Suprapubic skin (tissue), 3 donors: ENCODE measurements around the gene PIK3CD.

Experiments
- POLR2A ChIP-seq, 2 donors: fragments of 450-650 bp; IDR thresholded peaks; one replicate each; pipeline ENCODE4 v1.6.1; 2017; ENCODE audit warnings: antibody characterized with exemption in 2 of 2, mild to moderate bottlenecking in 2 of 2, moderate library complexity in 2 of 2
- TF ChIP-seq, protein P1 (sequence below), 2 donors: fragments of 200-600 bp in 1 of 2; fragments of 450-650 bp in 1 of 2; sonication (generic) in 1 of 2; IDR thresholded peaks; one replicate each; pipeline ENCODE4 v1.5.1; 2016 to 2019; ENCODE audit warnings: antibody characterized with exemption in 2 of 2, mild to moderate bottlenecking in 1 of 2, moderate library complexity in 1 of 2

DNA sequence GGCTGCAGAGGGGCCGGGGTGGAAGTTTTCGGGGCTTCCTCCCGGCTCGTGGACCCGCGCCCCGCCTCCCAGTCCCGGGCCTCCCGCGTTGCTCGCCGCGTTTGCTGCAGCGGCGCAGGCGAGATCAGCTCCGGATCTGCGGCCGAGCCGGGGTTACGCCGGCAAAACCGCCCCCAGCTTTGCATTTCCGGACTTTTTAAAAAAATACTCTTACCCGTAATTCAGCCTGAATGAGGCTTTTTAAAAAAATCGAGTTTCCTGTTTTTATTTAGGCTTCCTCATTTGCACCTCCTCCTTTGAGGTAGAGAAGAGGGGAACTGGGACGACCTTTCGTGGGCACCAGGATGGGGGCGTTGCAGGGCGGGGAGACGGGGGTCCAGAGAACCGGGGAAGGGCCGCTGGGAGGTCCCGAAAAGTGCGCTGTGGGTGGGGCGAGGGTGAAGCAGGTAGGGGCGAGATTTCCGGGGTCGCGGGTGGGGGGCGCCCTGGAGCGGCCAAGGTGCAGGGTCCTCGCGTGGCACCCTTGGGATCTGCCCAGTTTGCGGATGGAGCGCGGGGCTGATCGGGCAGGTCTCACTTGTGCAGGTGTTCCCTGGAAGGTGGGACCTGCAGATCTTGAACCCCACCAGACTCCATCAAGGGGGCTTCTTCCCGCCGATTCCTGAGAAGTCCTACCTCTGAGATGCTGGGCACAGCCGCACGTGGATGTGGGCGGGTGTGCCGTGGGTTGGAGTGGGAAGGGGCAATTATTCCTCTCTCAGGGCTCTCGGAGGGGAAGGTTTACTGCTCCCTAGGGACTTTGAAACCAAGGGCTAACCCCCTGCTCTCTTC lies 1.1 kb downstream of the PIK3CD start:
- no peak for TF ChIP-seq POLR2A (IDR thresholded peaks at IDR 0.05)
- TF ChIP-seq, protein P1, sequence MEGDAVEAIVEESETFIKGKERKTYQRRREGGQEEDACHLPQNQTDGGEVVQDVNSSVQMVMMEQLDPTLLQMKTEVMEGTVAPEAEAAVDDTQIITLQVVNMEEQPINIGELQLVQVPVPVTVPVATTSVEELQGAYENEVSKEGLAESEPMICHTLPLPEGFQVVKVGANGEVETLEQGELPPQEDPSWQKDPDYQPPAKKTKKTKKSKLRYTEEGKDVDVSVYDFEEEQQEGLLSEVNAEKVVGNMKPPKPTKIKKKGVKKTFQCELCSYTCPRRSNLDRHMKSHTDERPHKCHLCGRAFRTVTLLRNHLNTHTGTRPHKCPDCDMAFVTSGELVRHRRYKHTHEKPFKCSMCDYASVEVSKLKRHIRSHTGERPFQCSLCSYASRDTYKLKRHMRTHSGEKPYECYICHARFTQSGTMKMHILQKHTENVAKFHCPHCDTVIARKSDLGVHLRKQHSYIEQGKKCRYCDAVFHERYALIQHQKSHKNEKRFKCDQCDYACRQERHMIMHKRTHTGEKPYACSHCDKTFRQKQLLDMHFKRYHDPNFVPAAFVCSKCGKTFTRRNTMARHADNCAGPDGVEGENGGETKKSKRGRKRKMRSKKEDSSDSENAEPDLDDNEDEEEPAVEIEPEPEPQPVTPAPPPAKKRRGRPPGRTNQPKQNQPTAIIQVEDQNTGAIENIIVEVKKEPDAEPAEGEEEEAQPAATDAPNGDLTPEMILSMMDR (IDR thresholded peaks at IDR 0.05), result no peak
